Stimulated activated CD8-positive, alpha-beta memory T cell treated with anti-CD3 and anti-CD28 coated beads, Interleukin-15, amount 100 ng/mL, for 48 hours (primary cell): ENCODE results near the gene CCDC6.
"Not testable (repeated sequence)": the region's sequence is repeated elsewhere in the genome, so short reads cannot be mapped to it uniquely, and the experiment has no call there.

Experiments used
- DNase-seq, 2 donors: peaks; one replicate each; pipeline ENCODE4 v3.0.0-alpha.2; 2020; ENCODE audit warnings: low read depth in 2 of 2

Gene CCDC6

GRCh38 chr10:59905731-59906416 lies 482 bp downstream of the CCDC6 start:
- no peak for DNase-seq

- DNase-seq: peak; percentile 33 to 40
Measured at GRCh38 chr10:59905066-59905730, 1.2 kb downstream of the CCDC6 start.

GRCh38 chr10:59904426-59905065 lies 1.8 kb downstream of the CCDC6 start:
- DNase-seq: no peak

GRCh38 chr10:59903871-59904270 lies 2.5 kb downstream of the CCDC6 start:
- no peak for DNase-seq

GRCh38 chr10:59902016-59902415 lies 4.3 kb downstream of the CCDC6 start:
- DNase-seq: no peak

- DNase-seq: no peak
Measured at GRCh38 chr10:59901470-59901869, 4.9 kb downstream of the CCDC6 start.

- no peak for DNase-seq
Measured at GRCh38 chr10:59900048-59900727, 6.2 kb downstream of the CCDC6 start.

GRCh38 chr10:59898125-59898835 lies 8.1 kb downstream of the CCDC6 start:
- DNase-seq: no peak

GRCh38 chr10:59896191-59896590 lies 10.2 kb downstream of the CCDC6 start:
- no peak for DNase-seq

GRCh38 chr10:59895629-59896116 lies 10.7 kb downstream of the CCDC6 start:
- no peak for DNase-seq

- no peak for DNase-seq
Measured at GRCh38 chr10:59894114-59894513, 12.2 kb downstream of the CCDC6 start.

- DNase-seq: no peak
Measured at GRCh38 chr10:59892697-59893096, 13.7 kb downstream of the CCDC6 start.

GRCh38 chr10:59891936-59892335 lies 14.4 kb downstream of the CCDC6 start:
- no peak for DNase-seq

- DNase-seq: no peak
Measured at GRCh38 chr10:59891349-59891748, 15.0 kb downstream of the CCDC6 start.

GRCh38 chr10:59888781-59889435 lies 17.4 kb downstream of the CCDC6 start:
- DNase-seq: no peak

- DNase-seq: no peak
Measured at GRCh38 chr10:59887972-59888640, 18.2 kb downstream of the CCDC6 start.

- no peak for DNase-seq
Measured at GRCh38 chr10:59887006-59887405, 19.4 kb downstream of the CCDC6 start.

GRCh38 chr10:59885430-59886134 lies 20.8 kb downstream of the CCDC6 start:
- no peak for DNase-seq

- not testable (repeated sequence) for DNase-seq
Measured at GRCh38 chr10:59884893-59885292, 21.5 kb downstream of the CCDC6 start.

GRCh38 chr10:59881640-59882039 lies 24.7 kb downstream of the CCDC6 start:
- DNase-seq: no peak
